HepG2 (cell line): ENCODE data around the gene MYH15. TPM values are rescaled to one million over a fixed set of nuclear protein-coding genes. Genes with fewer than 3 reads are reported as not detected.

Source experiments
- ATAC-seq: fragments of 200-7000 bp; cut with Tn5 transposase; 3 replicates; pipeline ENCODE4 v1.9.1; 2020; ENCODE audit warnings: mild to moderate bottlenecking, moderate library complexity
- BruUV-seq: library from RNA; stranded (reverse); fragments of 400-500 nt; replicated peaks from 2 replicates; lab custom pipeline; 2021; lab: Mats Ljungman, UMichigan
- CTCF ChIA-PET: fragments of 300-600 bp; formaldehyde crosslinking; extraction: SDS; loops from one replicate; lab custom pipeline; 2021; ENCODE audit warnings: low total read pairs, inconsistent platforms, low intra/inter-chr PET ratio; lab: Yijun Ruan, JAX
- POLR2A ChIA-PET: fragments of 350-600 bp; sonication (Branson Sonifier 250); formaldehyde crosslinking; loops from one replicate; lab custom pipeline; 2020; ENCODE audit warnings: antibody characterized with exemption, inconsistent platforms; lab: Yijun Ruan, JAX
- DNase-seq: peaks from one replicate; pipeline ENCODE4 v3.0.0-alpha.2; 2015; ENCODE audit warnings: low spot score
- FAIRE-seq: peaks from 3 replicates; lab custom pipeline; 2011; peaks lifted over from hg19 to GRCh38; lab: Jason Lieb, UNC
- H2AFZ ChIP-seq: one replicate; pipeline ENCODE4 v1.6.1; 2011; ENCODE audit warnings: low read length, inconsistent platforms
- H3K27ac ChIP-seq: fragments of 300-600 bp; 3 replicates; pipeline ENCODE4 v1.8.0; 2011; ENCODE audit warnings: mixed run types, mild to moderate bottlenecking, mixed read lengths, low read length, inconsistent platforms; ENCODE audit not compliant: insufficient read depth; ENCODE audit errors: extremely low read length
- H3K27me3 ChIP-seq, 2 experiments: fragments of 200-600 bp in 1 of 2; 2 replicates in 1 of 2; 3 replicates in 1 of 2; pipeline versions ENCODE4 v1.6.0 to v1.8.0; 2011; ENCODE audit warnings: low read length in 2 of 2, mild to moderate bottlenecking in 2 of 2, moderate library complexity in 2 of 2, inconsistent platforms in 1 of 2; ENCODE audit not compliant: insufficient read depth in 2 of 2, control insufficient read depth in 1 of 2
- H3K36me3 ChIP-seq, 2 experiments: fragments of 200-600 bp in 1 of 2; replicated peaks in 1 of 2; 2 replicates in 1 of 2; 3 replicates in 1 of 2; pipeline versions ENCODE4 v1.5.1 to v1.8.0; 2011; ENCODE audit warnings: low read length in 2 of 2, inconsistent platforms in 1 of 2; ENCODE audit not compliant: insufficient read depth in 2 of 2, control insufficient read depth in 1 of 2
- H3K4me1 ChIP-seq: 2 replicates; pipeline ENCODE4 v1.5.1; 2012; ENCODE audit warnings: low read length, inconsistent platforms; ENCODE audit not compliant: insufficient read depth
- H3K4me2 ChIP-seq: 2 replicates; pipeline ENCODE4 v1.6.0; 2011; ENCODE audit warnings: low read depth, low read length, inconsistent platforms
- H3K4me3 ChIP-seq, 3 experiments: fragments of 200-600 bp in 1 of 3; sonication (generic), shearing (Covaris generic) in 1 of 3; replicated peaks in 1 of 3; 2 replicates each; pipeline ENCODE4 v1.5.1; 2011 to 2016; ENCODE audit warnings: low read length in 3 of 3, inconsistent platforms in 2 of 3, low read depth in 2 of 3, mild to moderate bottlenecking in 2 of 3, control low read depth in 1 of 3, mixed read lengths in 1 of 3; ENCODE audit not compliant: insufficient read depth in 1 of 3
- H3K79me2 ChIP-seq: one replicate; pipeline ENCODE4 v1.6.1; 2011; ENCODE audit warnings: low read length, inconsistent platforms; ENCODE audit not compliant: insufficient read depth
- H3K9ac ChIP-seq: 2 replicates; pipeline ENCODE4 v1.6.0; 2011; ENCODE audit warnings: mild to moderate bottlenecking, low read depth, low read length, inconsistent platforms; ENCODE audit not compliant: insufficient read depth
- H3K9me3 ChIP-seq: 2 replicates; pipeline ENCODE4 v1.5.1; 2012; ENCODE audit warnings: mild to moderate bottlenecking, low read length
- H4K20me1 ChIP-seq: 2 replicates; pipeline ENCODE4 v1.6.0; 2011; ENCODE audit warnings: inconsistent platforms, mild to moderate bottlenecking, low read length, moderate library complexity; ENCODE audit not compliant: insufficient read depth
- MAFF ChIP-seq: IDR thresholded peaks from 2 replicates; pipeline ENCODE4 v1.6.1; 2011; ENCODE audit warnings: low read depth, low read length, improper control_type of control experiment
- MAFK ChIP-seq, 2 experiments: IDR thresholded peaks in 1 of 2; conservative IDR thresholded peaks in 1 of 2; 2 replicates each; pipeline ENCODE4 v1.6.1; 2011; ENCODE audit warnings: improper control_type of control experiment in 2 of 2, low read length in 2 of 2
- ZNF124 ChIP-seq: sonication (generic); formaldehyde crosslinking; IDR thresholded peaks from 2 replicates; pipeline ENCODE4 v1.4.0; 2020; ENCODE audit warnings: missing genetic modification reagents
- ZNF274 ChIP-seq: sonication (generic); formaldehyde crosslinking; IDR thresholded peaks from 2 replicates; pipeline ENCODE4 v1.5.1; 2020; ENCODE audit warnings: mild to moderate bottlenecking, missing genetic modification reagents
- WGBS: methylation state at CpG from one replicate; pipeline ENCODE4 v1.1.6; 2017; ENCODE audit warnings: low lambda C conversion rate; 5-methylcytosine and 5-hydroxymethylcytosine counted together
- in situ Hi-C: cut with HindIII; loops from 2 replicates; pipeline ENCODE4 v1.10.0; 2017; ENCODE audit warnings: low pct_unique_long_range_greater_than_20kb; ENCODE audit not compliant: extremely low pct_ligation_motif_present
- intact Hi-C: fragments of 100-400 bp; cut with micrococcal nuclease; formaldehyde crosslinking; loops from one replicate; pipeline ENCODE4 v1.10.0; 2022; ENCODE audit not compliant: unreplicated experiment
- polyA plus RNA-seq, 8 experiments: library from polyadenylated mRNA; depleted of rRNA in 3 of 8; stranded (reverse) in 7 of 8; unstranded in 1 of 8; fragments of >200 nt; fragmentation: Illumina TruSeq in 4 of 8; extraction: Trizol in 4 of 8; gene quantifications; 2 replicates each; pipeline versions ENCODE4 v1.2.1 to v1.2.3, GENCODE V29; 2011 to 2016; ENCODE audit warnings: low read depth in 4 of 8, missing spikeins in 1 of 8, mixed read lengths in 1 of 8; ENCODE audit not compliant: insufficient read depth in 1 of 8
- total RNA-seq, 5 experiments: library from RNA; depleted of rRNA; stranded (reverse); fragments of >200 nt; fragmentation: Illumina TruSeq; extraction: Trizol; gene quantifications; 2 replicates each; pipeline ENCODE4 v1.2.3, GENCODE V29; 2016; ENCODE audit warnings: low read depth in 1 of 5
- TF ChIP-seq, protein P1 (sequence below): sonication (generic); formaldehyde crosslinking; IDR thresholded peaks from 2 replicates; pipeline ENCODE4 v1.5.0; 2020; ENCODE audit warnings: mild to moderate bottlenecking, missing genetic modification reagents

MYH15 gene
- total and polyA plus RNA-seq, 2 of the 13 experiments (the other 11 are each of a cell fraction or from before 2014, with no cell fraction given) = 0.03 to 0.09 TPM

DNA sequence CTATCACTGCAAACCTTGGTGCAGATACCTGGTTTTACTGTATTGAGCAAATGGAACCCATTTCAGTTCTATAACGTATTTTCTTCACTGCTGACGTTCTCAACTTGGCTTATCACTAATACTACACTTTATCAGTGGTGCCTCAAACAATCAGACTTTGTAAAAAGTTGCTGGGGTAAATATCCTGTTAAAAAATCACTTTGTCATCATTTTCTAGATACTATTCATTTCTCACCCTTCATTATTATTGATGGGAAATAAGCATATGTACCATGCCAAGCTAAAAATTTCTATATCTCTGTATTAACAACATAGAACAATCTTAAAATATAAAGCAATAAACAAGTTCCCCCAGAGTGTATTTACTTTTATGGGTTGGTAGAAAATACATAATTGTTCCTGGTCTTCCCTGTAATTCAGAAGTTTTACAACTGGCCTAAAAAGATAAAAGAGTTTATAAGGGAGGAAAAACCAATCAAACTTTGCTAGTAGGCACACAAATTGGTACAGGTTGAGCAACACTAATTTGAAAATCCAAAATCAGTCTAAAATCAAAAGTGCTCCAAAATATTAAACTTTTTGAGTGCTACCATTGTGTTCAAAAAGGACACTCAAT, 45.7 kb upstream of the MYH15 start:
- no peak overlapping the region for H3K27ac ChIP-seq
- in situ Hi-C loops (no loop called here), intact Hi-C loops (no loop called here)
- no TSS peak for BruUV-seq
- H3K4me1 ChIP-seq = peaks cover 14% of the 10 kb centered on the region
- no peaks in the 10 kb centered on the region for H3K9me3 ChIP-seq
- ATAC-seq (no peak), FAIRE-seq (no peak), DNase-seq (no peak)
- ChIA-PET POLR2A (no interaction called here), CTCF (no interaction called here)
- no peak overlapping the region for H3K4me3 ChIP-seq
- no peak overlapping the region for H3K9ac ChIP-seq
- H3K36me3 ChIP-seq = peaks cover 0 to 27% of the 10 kb centered on the region in 2 experiments; a peak in 3 of 5 replicates
- no peaks in the 10 kb centered on the region for H3K79me2 ChIP-seq
- TF ChIP-seq MAFK (conservative IDR thresholded peaks at IDR 0.05 in 1 of 2, IDR thresholded peaks at IDR 0.05 in 1 of 2; ENCODE audit: low read length in 2 of 2) (peak; percentile 36 to 65; a peak in 2 of 4 replicates), MAFF (peak; percentile 64), ZNF124 (no peak)
- no peak overlapping the region for H3K4me2 ChIP-seq
- no peaks in the 10 kb centered on the region for H3K27me3 ChIP-seq
- WGBS = 93% methylated on average over 2 of the region's 2 CpGs
- H2AFZ ChIP-seq = no peak overlapping the region
- no peaks in the 10 kb centered on the region for H4K20me1 ChIP-seq

DNA sequence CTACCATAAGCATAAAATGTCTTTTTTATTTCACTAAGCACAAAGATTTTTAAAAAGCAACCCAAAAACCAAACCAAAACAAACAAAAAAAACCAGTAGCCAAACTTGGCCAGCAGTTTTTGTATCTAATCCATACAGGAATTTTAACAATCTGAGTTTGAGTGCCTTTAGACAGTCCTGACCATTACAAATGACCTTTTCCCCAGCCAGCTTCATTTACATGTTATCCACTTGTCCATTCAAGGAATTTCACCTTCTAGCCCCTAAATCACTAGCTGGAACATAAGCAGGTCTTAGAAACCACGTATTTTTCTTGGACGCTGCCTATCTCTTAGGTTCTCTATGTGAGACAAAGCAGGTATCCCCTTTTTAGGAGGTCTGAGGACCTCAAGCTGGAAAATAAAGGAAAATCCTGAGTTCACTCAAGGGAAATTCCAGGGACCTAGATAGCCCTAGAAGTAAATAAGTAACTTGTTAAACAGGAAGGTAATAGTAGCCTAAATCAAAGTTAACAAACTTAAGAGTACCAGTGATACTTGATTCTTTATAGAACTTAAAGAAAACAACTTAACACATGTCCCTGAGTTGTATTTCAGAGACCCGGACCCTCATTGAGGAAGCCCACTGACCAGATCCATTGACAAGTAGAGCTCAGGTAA, 44.6 kb upstream of the MYH15 start:
- Histone ChIP-seq H3K79me2 (no peaks in the 10 kb centered on the region), H3K4me2 (no peak overlapping the region), H2AFZ (no peak overlapping the region), H3K36me3 (peaks cover 0 to 19% of the 10 kb centered on the region in 2 experiments; a peak in 3 of 5 replicates), H3K9ac (no peak overlapping the region), H3K27ac (no peak overlapping the region), H3K9me3 (no peaks in the 10 kb centered on the region), H3K27me3 (no peaks in the 10 kb centered on the region), H4K20me1 (no peaks in the 10 kb centered on the region), H3K4me3 (no peak overlapping the region), H3K4me1 (peaks cover 14% of the 10 kb centered on the region)
- WGBS = 92% methylated on average over 3 of the region's 3 CpGs
- no TSS peak for BruUV-seq
- no peak for DNase-seq
- POLR2A ChIA-PET = interaction anchor here (0.7 kb wide), 1 partner anchor 34 kb away, joined by 3 read pairs; the partner anchor contains the start of genes CIP2A and DZIP3
- no peak for FAIRE-seq
- TF ChIP-seq, protein P1, sequence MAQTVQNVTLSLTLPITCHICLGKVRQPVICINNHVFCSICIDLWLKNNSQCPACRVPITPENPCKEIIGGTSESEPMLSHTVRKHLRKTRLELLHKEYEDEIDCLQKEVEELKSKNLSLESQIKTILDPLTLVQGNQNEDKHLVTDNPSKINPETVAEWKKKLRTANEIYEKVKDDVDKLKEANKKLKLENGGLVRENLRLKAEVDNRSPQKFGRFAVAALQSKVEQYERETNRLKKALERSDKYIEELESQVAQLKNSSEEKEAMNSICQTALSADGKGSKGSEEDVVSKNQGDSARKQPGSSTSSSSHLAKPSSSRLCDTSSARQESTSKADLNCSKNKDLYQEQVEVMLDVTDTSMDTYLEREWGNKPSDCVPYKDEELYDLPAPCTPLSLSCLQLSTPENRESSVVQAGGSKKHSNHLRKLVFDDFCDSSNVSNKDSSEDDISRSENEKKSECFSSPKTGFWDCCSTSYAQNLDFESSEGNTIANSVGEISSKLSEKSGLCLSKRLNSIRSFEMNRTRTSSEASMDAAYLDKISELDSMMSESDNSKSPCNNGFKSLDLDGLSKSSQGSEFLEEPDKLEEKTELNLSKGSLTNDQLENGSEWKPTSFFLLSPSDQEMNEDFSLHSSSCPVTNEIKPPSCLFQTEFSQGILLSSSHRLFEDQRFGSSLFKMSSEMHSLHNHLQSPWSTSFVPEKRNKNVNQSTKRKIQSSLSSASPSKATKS (CRISPR knock-in tag) = no peak
- no peak for TF ChIP-seq ZNF274 (CRISPR knock-in tag)
- intact Hi-C loops = no loop called here
- in situ Hi-C loops = loop anchor here (5.0 kb wide), 1 partner anchor 63 kb away; no protein-coding TSS in a partner anchor
- no peak; the same call in 2 of the 3 replicates for ATAC-seq
- CTCF ChIA-PET = interaction anchor here (5.4 kb wide), 1 partner anchor 64 kb away, joined by 47 read pairs; no protein-coding TSS in a partner anchor
